VCaP (cell line): Measurements from ENCODE around the gene SPATS1.
A peak's percentile ranks its signal among the peaks of the same experiment; 100 is the strongest.

ENCODE experiments used
- H3K27ac ChIP-seq: fragments of 450-650 bp; 2 replicates; pipeline ENCODE4 v1.5.1; 2017
- TF ChIP-seq, protein P1 (sequence below): fragments of 450-650 bp; conservative IDR thresholded peaks from 2 replicates; pipeline ENCODE4 v1.5.1; 2017; ENCODE audit warnings: mild to moderate bottlenecking, moderate library complexity

The SPATS1 gene

DNA sequence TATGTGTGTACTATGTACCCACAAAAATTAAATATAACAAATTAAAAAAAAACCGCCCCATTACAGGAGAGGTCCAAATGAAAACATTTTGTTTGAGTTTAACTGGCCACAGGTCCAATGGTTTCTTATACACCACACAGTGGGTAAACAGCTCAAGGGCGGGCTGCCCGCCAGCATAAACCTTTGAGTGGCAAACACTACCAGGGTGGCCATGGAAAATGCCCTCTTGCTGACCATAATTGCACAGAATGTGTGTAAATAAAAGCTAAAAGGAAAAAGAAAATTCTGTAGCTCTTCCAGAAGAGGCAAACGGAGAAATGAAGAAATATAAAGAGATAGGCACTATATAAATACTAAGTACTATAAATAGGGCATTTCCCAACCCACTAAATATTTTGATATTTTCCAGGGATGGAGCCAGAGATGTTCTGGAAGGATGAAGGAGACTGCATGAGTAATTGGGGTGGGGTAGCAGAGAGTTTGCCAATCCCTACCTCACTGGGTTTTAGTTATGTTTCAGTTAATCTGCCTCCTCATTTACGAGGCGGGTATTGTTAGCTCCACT, 44.0 kb downstream of the SPATS1 start:
- TF ChIP-seq, protein P1, sequence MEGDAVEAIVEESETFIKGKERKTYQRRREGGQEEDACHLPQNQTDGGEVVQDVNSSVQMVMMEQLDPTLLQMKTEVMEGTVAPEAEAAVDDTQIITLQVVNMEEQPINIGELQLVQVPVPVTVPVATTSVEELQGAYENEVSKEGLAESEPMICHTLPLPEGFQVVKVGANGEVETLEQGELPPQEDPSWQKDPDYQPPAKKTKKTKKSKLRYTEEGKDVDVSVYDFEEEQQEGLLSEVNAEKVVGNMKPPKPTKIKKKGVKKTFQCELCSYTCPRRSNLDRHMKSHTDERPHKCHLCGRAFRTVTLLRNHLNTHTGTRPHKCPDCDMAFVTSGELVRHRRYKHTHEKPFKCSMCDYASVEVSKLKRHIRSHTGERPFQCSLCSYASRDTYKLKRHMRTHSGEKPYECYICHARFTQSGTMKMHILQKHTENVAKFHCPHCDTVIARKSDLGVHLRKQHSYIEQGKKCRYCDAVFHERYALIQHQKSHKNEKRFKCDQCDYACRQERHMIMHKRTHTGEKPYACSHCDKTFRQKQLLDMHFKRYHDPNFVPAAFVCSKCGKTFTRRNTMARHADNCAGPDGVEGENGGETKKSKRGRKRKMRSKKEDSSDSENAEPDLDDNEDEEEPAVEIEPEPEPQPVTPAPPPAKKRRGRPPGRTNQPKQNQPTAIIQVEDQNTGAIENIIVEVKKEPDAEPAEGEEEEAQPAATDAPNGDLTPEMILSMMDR: no peak
- H3K27ac ChIP-seq: peak overlapping the region; percentile 94

GRCh38 chr6:44386929-44387345, 44.5 kb downstream of the SPATS1 start:
- H3K27ac ChIP-seq: peak overlapping the region; percentile 94
- TF ChIP-seq, protein P1: no peak

GRCh38 chr6:44387346-44388134, 45.1 kb downstream of the SPATS1 start, which contains the start of gene CDC5L:
Gene CDC5L (plus strand): TSS chr6:44387706. CDS start chr6:44387824, 118 bp downstream.
- H3K27ac ChIP-seq: peak within 1 kb of the TSS; percentile 94
- TF ChIP-seq, protein P1: no peak

- TF ChIP-seq, protein P1: no peak
- H3K27ac ChIP-seq: peak overlapping the region; percentile 94
Observed at GRCh38 chr6:44388135-44388487, 45.7 kb downstream of the SPATS1 start.

GRCh38 chr6:44388887-44389286, 46.4 kb downstream of the SPATS1 start:
- TF ChIP-seq, protein P1: no peak
- no peak overlapping the region; the same call in 1 of the 2 replicates for H3K27ac ChIP-seq

- TF ChIP-seq, protein P1: no peak
- H3K27ac ChIP-seq: no peak overlapping the region
Observed at GRCh38 chr6:44390158-44390683, 47.8 kb downstream of the SPATS1 start.
